HL-60 (cell line): Measurements from ENCODE around the gene EMID1.

Experiments
- DNase-seq, 2 experiments: peaks; one replicate each; pipeline ENCODE4 v3.0.0-alpha.2; 2010 to 2020; ENCODE audit warnings: low read depth in 1 of 2, low spot score in 1 of 2
- H3K27ac ChIP-seq: fragments of 250-450 bp; sonication (Bioruptor Pico); replicated peaks from 2 replicates; pipeline ENCODE4 v1.5.1; 2020; ENCODE audit warnings: mild to moderate bottlenecking, moderate library complexity
- H3K27me3 ChIP-seq: fragments of 250-450 bp; sonication (Bioruptor Pico); 2 replicates; pipeline ENCODE4 v1.5.1; 2021; ENCODE audit warnings: mild to moderate bottlenecking, moderate library complexity; ENCODE audit not compliant: insufficient read depth, poor library complexity, severe bottlenecking
- H3K4me3 ChIP-seq: replicated peaks from 2 replicates; pipeline ENCODE4 v1.5.1; 2011; ENCODE audit warnings: mild to moderate bottlenecking, control low read depth, low read length; ENCODE audit not compliant: insufficient read depth
- CTCF ChIP-seq: IDR thresholded peaks from one replicate; pipeline ENCODE4 v1.5.1; 2011; ENCODE audit warnings: low read length, control low read depth, inconsistent platforms; ENCODE audit not compliant: insufficient read depth
- GABPA ChIP-seq: IDR thresholded peaks from 2 replicates; pipeline ENCODE4 v1.6.1; 2012; ENCODE audit warnings: low read depth
- POLR2AphosphoS5 ChIP-seq: IDR thresholded peaks from 2 replicates; pipeline ENCODE4 v1.6.1; 2012; ENCODE audit warnings: low read depth
- REST ChIP-seq: IDR thresholded peaks from 2 replicates; pipeline ENCODE4 v1.6.1; 2012; ENCODE audit warnings: low read depth; ENCODE audit not compliant: insufficient replicate concordance
- SPI1 ChIP-seq: IDR thresholded peaks from 2 replicates; pipeline ENCODE4 v1.6.1; 2012; ENCODE audit warnings: low read depth, mild to moderate bottlenecking, borderline replicate concordance

Gene EMID1

DNA sequence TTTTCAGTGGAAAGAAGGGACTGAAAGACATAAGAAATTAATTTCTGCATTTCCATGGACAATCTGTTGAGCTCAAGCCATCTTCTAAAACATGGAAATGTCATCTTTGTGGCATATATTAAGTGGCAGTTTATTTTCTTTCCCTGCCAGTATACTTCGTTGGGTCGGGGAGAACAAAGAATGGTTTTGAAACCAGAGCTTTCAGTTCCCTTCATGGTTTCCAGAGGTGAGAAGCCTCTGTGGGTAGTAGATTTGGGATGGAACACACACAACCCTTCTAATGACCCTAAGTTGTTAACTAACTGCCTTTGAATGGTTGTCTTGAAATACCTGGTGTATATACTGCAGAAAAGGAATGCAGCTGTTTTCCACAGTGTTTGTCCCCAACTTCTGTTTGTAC, 83.1 kb downstream of the EMID1 start:
- no peak for DNase-seq
- no peaks in the 10 kb centered on the region for H3K27me3 ChIP-seq
- no peak for TF ChIP-seq GABPA
- no peak for TF ChIP-seq POLR2AphosphoS5
- TF ChIP-seq REST: no peak
- no peak for TF ChIP-seq SPI1
- no peak for TF ChIP-seq CTCF
- no peak overlapping the region for H3K27ac ChIP-seq
- no peak overlapping the region for H3K4me3 ChIP-seq

DNA sequence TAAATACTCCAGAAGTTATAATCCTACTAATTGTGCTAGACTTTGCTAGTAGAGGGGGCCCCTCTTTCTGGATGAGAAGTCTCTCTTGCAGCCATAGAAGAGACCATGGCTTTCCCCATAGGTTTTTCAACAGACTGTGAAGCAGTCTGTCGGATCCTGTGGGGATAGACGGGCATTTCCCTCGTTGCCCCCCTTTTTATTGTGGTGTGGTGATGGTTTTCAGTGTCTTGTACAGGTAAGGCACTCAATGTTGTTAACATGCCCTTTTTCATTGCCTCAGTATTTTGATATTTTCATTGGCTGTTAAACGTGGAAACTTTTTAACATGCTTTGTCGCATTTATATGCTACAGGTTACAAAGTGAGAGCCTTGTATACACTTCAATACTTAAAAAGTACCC, 84.4 kb downstream of the EMID1 start:
- no peak for DNase-seq
- TF ChIP-seq SPI1 (no peak), REST (no peak), POLR2AphosphoS5 (no peak)
- H3K4me3 ChIP-seq: no peak overlapping the region
- no peak overlapping the region for H3K27ac ChIP-seq
- no peaks in the 10 kb centered on the region for H3K27me3 ChIP-seq

DNA sequence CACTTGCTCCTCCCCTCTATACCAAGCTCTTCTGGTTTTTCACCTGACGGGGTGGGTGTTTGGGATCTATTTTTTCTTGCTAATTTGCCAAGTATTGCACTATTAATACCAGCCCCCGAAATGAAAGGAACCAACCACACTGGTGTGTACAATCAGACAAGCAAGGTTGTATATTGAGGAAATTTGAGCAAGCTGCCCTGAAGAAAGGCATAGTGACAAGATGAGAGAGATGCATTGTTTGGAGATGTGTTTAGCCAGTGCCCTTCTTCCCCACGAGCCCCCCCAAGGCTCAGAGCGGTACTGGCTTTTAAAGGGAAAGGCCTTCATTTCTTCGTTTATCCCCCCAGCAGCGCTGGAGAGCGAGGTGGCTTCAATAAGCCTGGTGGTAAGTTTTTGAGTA, 85.5 kb downstream of the EMID1 start:
- Histone ChIP-seq H3K4me3 (no peak overlapping the region), H3K27me3 (no peaks in the 10 kb centered on the region), H3K27ac (no peak overlapping the region)
- no peak for DNase-seq
- no peak for TF ChIP-seq GABPA
- TF ChIP-seq CTCF: no peak
- no peak for TF ChIP-seq REST
- no peak for TF ChIP-seq SPI1
- no peak for TF ChIP-seq POLR2AphosphoS5

GRCh38 chr22:29292379-29292778, 86.7 kb downstream of the EMID1 start:
- no peak for TF ChIP-seq GABPA
- no peak for TF ChIP-seq CTCF
- no peak for TF ChIP-seq POLR2AphosphoS5
- TF ChIP-seq SPI1: no peak
- TF ChIP-seq REST: no peak
- Histone ChIP-seq H3K4me3 (no peak overlapping the region), H3K27ac (no peak overlapping the region), H3K27me3 (no peaks in the 10 kb centered on the region)
- DNase-seq: no peak
